ENCODE measurements around the gene NCS1.
A peak's percentile ranks its signal among the peaks of the same experiment; 100 is the strongest.

NCS1 gene

GRCh38 chr9:130212543-130213297 is 40.5 kb downstream of the NCS1 start:
- no peak for DNase-seq (ENCODE audit: low read depth, low spot score)

GRCh38 chr9:130213911-130214761 is 41.9 kb downstream of the NCS1 start:
- no peak for DNase-seq (ENCODE audit: low read depth, low spot score)

GRCh38 chr9:130214776-130215340 is 42.7 kb downstream of the NCS1 start:
- no peak for DNase-seq (ENCODE audit: low read depth, low spot score)

GRCh38 chr9:130215341-130216119 is 43.3 kb downstream of the NCS1 start:
- peak; percentile 73 for DNase-seq (ENCODE audit: low read depth, low spot score)

- no peak for DNase-seq (ENCODE audit: low read depth, low spot score)
Measured at GRCh38 chr9:130217838-130218237, 45.6 kb downstream of the NCS1 start.

GRCh38 chr9:130219661-130220096 is 47.5 kb downstream of the NCS1 start:
- no peak for DNase-seq (ENCODE audit: low read depth, low spot score)

GRCh38 chr9:130220352-130220751 is 48.1 kb downstream of the NCS1 start:
- peak; percentile 41 for DNase-seq (ENCODE audit: low read depth, low spot score)

- DNase-seq (ENCODE audit: low read depth, low spot score), result no peak
Measured at GRCh38 chr9:130222833-130223232, 50.6 kb downstream of the NCS1 start.

- DNase-seq (ENCODE audit: low read depth, low spot score), result no peak
Measured at GRCh38 chr9:130225071-130225470, 52.9 kb downstream of the NCS1 start.

- no peak for DNase-seq (ENCODE audit: low read depth, low spot score)
Measured at GRCh38 chr9:130225586-130225985, 53.4 kb downstream of the NCS1 start.

GRCh38 chr9:130226112-130226511 is 53.9 kb downstream of the NCS1 start:
- no peak for DNase-seq (ENCODE audit: low read depth, low spot score)

GRCh38 chr9:130227833-130228232 is 55.6 kb downstream of the NCS1 start:
- no peak for DNase-seq (ENCODE audit: low read depth, low spot score)

GRCh38 chr9:130229759-130230158 is 57.6 kb downstream of the NCS1 start:
- no peak for DNase-seq (ENCODE audit: low read depth, low spot score)

GRCh38 chr9:130230631-130231030 is 58.4 kb downstream of the NCS1 start:
- DNase-seq (ENCODE audit: low read depth, low spot score), result no peak

GRCh38 chr9:130232899-130233586 is 60.8 kb downstream of the NCS1 start:
- no peak for DNase-seq (ENCODE audit: low read depth, low spot score)

GRCh38 chr9:130233587-130233945 is 61.4 kb downstream of the NCS1 start:
- no peak for DNase-seq (ENCODE audit: low read depth, low spot score)

GRCh38 chr9:130234340-130235260 is 62.4 kb downstream of the NCS1 start:
- DNase-seq (ENCODE audit: low read depth, low spot score), result peak; percentile 30

GRCh38 chr9:130235558-130236435 is 63.6 kb downstream of the NCS1 start:
- DNase-seq (ENCODE audit: low read depth, low spot score), result peak; percentile 85

- DNase-seq (ENCODE audit: low read depth, low spot score), result no peak
Measured at GRCh38 chr9:130236436-130236985, 64.3 kb downstream of the NCS1 start.
